HepG2 (cell line): ENCODE measurements around the gene TMBIM6. TPM values are rescaled to one million over a fixed set of nuclear protein-coding genes. Genes with fewer than 3 reads are reported as not detected.

Source experiments
- CREB1 ChIP-seq, 2 experiments: fragments of 450-650 bp in 1 of 2; IDR thresholded peaks; 2 replicates each; pipeline ENCODE4 v1.6.1; 2016 to 2017; ENCODE audit warnings: control low read depth in 1 of 2, mild to moderate bottlenecking in 1 of 2, missing compliant biosample characterization in 1 of 2, missing genetic modification characterization in 1 of 2
- E2F1 ChIP-seq: sonication (generic); formaldehyde crosslinking; IDR thresholded peaks from 2 replicates; pipeline ENCODE4 v1.5.0; 2020; ENCODE audit warnings: missing genetic modification reagents
- ETV5 ChIP-seq: IDR thresholded peaks from 2 replicates; pipeline ENCODE4 v1.6.1; 2018; ENCODE audit warnings: missing biosample characterization, missing genetic modification reagents, inconsistent platforms, borderline replicate concordance
- GATAD1 ChIP-seq: IDR thresholded peaks from 2 replicates; pipeline ENCODE4 v1.6.1; 2016; ENCODE audit warnings: missing genetic modification reagents, missing compliant biosample characterization
- JUNB ChIP-seq: sonication (generic); formaldehyde crosslinking; IDR thresholded peaks from 2 replicates; pipeline ENCODE4 v1.8.0; 2022; ENCODE audit warnings: missing genetic modification reagents, mild to moderate bottlenecking, borderline replicate concordance
- NONO ChIP-seq, 2 experiments: fragments of 450-650 bp in 1 of 2; sonication (generic) in 1 of 2; formaldehyde crosslinking in 1 of 2; IDR thresholded peaks in 1 of 2; conservative IDR thresholded peaks in 1 of 2; 2 replicates each; pipeline versions ENCODE4 v1.6.1 to v1.8.0; 2017 to 2022; ENCODE audit warnings: mild to moderate bottlenecking in 1 of 2, missing genetic modification reagents in 1 of 2, moderate library complexity in 1 of 2
- PBX2 ChIP-seq: IDR thresholded peaks from 2 replicates; pipeline ENCODE4 v1.6.1; 2016; ENCODE audit warnings: control low read depth
- SCMH1 ChIP-seq: sonication (generic); formaldehyde crosslinking; IDR thresholded peaks from 2 replicates; pipeline ENCODE4 v1.9.0; 2021; ENCODE audit warnings: missing genetic modification reagents, mild to moderate bottlenecking, borderline replicate concordance
- STAT5B ChIP-seq: sonication (generic); formaldehyde crosslinking; IDR thresholded peaks from 2 replicates; pipeline ENCODE4 v1.4.0; 2020; ENCODE audit warnings: missing genetic modification reagents
- ZMAT3 ChIP-seq: sonication (generic); formaldehyde crosslinking; conservative IDR thresholded peaks from 2 replicates; pipeline ENCODE4 v1.7.0; 2021; ENCODE audit warnings: missing genetic modification reagents
- ZNF44 ChIP-seq: sonication (generic); formaldehyde crosslinking; IDR thresholded peaks from 2 replicates; pipeline ENCODE4 v1.5.1; 2020; ENCODE audit warnings: mild to moderate bottlenecking, missing genetic modification reagents
- polyA plus RNA-seq, 8 experiments: library from polyadenylated mRNA; depleted of rRNA in 3 of 8; stranded (reverse) in 7 of 8; unstranded in 1 of 8; fragments of >200 nt; fragmentation: Illumina TruSeq in 4 of 8; extraction: Trizol in 4 of 8; gene quantifications; 2 replicates each; pipeline versions ENCODE4 v1.2.1 to v1.2.3, GENCODE V29; 2011 to 2016; ENCODE audit warnings: low read depth in 4 of 8, missing spikeins in 1 of 8, mixed read lengths in 1 of 8; ENCODE audit not compliant: insufficient read depth in 1 of 8
- total RNA-seq, 5 experiments: library from RNA; depleted of rRNA; stranded (reverse); fragments of >200 nt; fragmentation: Illumina TruSeq; extraction: Trizol; gene quantifications; 2 replicates each; pipeline ENCODE4 v1.2.3, GENCODE V29; 2016; ENCODE audit warnings: low read depth in 1 of 5
- TF ChIP-seq, protein P1 (sequence below): sonication (generic); formaldehyde crosslinking; IDR thresholded peaks from 2 replicates; pipeline ENCODE4 v1.4.0; 2020; ENCODE audit warnings: mild to moderate bottlenecking, missing genetic modification reagents
- TF ChIP-seq, protein P2 (sequence below): IDR thresholded peaks from 2 replicates; pipeline ENCODE4 v1.6.1; 2016

TMBIM6 gene
- total and polyA plus RNA-seq, 2 of the 13 experiments (the other 11 are each of a cell fraction or from before 2014, with no cell fraction given), result 412 to 468 TPM

- TF ChIP-seq JUNB (CRISPR knock-in tag) (peak; percentile 58; the same call in 1 of the 2 replicates), SCMH1 (CRISPR knock-in tag) (no peak), PBX2 (CRISPR knock-in tag) (peak; percentile 74), ETV5 (CRISPR knock-in tag) (peak; percentile 99), CREB1 (IDR thresholded peaks at IDR 0.05) (peak; percentile 47; the same call in 1 of the 2 replicates), CREB1 (CRISPR knock-in tag; IDR thresholded peaks at IDR 0.05) (peak; percentile 82), ZNF44 (CRISPR knock-in tag) (peak; percentile 51; the same call in 1 of the 2 replicates), GATAD1 (CRISPR knock-in tag) (peak; percentile 87), STAT5B (CRISPR knock-in tag) (0 out of 2 replicates have a peak, but pooled peaks have one; percentile 74), ZMAT3 (CRISPR knock-in tag) (0 out of 2 replicates have a peak, but pooled peaks have one; percentile 24), E2F1 (CRISPR knock-in tag) (no peak; the same call in 1 of the 2 replicates), NONO (IDR thresholded peaks at IDR 0.05) (no peak), NONO (CRISPR knock-in tag; conservative IDR thresholded peaks at IDR 0.05) (peak; percentile 91)
- TF ChIP-seq, protein P1, sequence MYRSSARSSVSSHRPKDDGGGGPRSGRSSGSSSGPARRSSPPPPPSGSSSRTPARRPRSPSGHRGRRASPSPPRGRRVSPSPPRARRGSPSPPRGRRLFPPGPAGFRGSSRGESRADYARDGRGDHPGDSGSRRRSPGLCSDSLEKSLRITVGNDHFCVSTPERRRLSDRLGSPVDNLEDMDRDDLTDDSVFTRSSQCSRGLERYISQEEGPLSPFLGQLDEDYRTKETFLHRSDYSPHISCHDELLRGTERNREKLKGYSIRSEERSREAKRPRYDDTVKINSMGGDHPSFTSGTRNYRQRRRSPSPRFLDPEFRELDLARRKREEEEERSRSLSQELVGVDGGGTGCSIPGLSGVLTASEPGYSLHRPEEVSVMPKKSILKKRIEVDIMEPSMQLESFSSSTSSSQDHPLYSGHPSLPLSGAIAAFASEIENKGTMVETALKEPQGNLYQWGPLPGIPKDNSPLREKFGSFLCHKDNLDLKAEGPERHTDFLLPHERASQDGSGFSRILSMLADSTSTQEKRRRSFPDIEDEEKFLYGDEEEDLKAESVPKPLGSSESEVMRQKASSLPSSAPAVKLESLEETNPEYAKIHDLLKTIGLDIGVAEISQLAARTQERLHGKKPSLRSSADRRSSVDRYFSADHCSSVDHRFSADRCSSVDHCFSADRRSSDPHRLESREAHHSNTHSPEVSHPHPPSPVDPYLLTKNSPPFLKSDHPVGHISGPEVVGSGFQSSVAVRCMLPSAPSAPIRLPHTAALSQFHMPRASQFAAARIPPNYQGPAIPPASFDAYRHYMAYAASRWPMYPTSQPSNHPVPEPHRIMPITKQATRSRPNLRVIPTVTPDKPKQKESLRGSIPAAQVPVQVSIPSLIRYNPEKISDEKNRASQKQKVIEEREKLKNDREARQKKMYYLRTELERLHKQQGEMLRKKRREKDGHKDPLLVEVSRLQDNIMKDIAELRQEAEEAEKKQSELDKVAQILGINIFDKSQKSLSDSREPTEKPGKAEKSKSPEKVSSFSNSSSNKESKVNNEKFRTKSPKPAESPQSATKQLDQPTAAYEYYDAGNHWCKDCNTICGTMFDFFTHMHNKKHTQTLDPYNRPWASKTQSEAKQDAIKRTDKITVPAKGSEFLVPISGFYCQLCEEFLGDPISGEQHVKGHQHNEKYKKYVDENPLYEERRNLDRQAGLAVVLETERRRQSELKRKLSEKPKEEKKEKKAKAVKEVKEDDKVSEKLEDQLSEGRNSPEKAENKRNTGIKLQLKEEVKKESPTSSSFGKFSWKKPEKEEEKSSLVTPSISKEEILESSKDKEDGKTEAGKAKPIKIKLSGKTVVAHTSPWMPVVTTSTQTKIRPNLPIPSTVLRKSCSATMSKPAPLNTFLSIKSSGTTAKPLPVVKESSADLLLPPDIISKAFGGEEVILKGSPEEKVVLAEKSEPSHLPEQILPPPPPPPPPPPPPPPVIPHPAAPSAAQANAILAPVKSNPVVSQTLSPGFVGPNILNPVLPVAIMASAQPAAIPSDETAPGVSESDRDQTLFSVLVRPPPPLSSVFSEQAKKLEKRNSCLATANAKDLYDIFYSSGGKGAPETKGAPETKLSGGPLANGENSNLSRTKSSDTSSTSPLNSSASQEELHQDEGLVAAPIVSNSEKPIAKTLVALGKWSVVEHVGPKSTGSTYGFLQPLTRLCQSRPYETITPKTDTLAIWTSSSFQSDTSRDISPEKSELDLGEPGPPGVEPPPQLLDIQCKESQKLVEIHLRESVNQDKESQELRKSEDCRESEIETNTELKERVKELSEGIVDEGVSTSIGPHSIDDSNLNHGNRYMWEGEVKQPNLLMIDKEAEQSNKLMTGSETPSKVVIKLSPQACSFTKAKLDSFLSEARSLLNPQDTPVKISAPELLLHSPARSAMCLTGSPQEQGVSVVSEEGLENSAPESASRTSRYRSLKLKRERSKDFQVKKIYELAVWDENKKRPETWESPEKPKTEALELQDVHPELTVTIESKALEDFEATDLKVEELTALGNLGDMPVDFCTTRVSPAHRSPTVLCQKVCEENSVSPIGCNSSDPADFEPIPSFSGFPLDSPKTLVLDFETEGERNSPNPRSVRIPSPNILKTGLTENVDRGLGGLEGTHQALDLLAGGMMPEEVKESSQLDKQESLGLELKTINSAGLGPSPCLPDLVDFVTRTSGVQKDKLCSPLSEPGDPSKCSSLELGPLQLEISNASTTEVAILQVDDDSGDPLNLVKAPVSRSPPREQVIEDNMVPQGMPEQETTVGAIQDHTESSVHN (CRISPR knock-in tag), result peak; percentile 64; the same call in 1 of the 2 replicates
- TF ChIP-seq, protein P2, sequence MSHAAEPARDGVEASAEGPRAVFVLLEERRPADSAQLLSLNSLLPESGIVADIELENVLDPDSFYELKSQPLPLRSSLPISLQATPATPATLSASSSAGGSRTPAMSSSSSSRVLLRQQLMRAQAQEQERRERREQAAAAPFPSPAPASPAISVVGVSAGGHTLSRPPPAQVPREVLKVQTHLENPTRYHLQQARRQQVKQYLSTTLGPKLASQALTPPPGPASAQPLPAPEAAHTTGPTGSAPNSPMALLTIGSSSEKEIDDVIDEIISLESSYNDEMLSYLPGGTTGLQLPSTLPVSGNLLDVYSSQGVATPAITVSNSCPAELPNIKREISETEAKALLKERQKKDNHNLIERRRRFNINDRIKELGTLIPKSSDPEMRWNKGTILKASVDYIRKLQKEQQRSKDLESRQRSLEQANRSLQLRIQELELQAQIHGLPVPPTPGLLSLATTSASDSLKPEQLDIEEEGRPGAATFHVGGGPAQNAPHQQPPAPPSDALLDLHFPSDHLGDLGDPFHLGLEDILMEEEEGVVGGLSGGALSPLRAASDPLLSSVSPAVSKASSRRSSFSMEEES, result peak; percentile 17; the same call in 1 of the 2 replicates
These were observed at the start of gene TMBIM6 (continued) for GRCh38 chr12:49740930-49741881.
